AG09319 (cell line): ENCODE measurements around the gene ZNF329.

Experiments
- DNase-seq: peaks from one replicate; pipeline ENCODE4 v3.0.0-alpha.2; 2010; ENCODE audit warnings: low read depth; ENCODE audit errors: extremely low read depth
- TF ChIP-seq, protein P1 (sequence below): IDR thresholded peaks from 2 replicates; pipeline ENCODE4 v1.5.1; 2011; ENCODE audit warnings: low read depth, mild to moderate bottlenecking, inconsistent platforms, low read length, moderate library complexity

Gene ZNF329

DNA sequence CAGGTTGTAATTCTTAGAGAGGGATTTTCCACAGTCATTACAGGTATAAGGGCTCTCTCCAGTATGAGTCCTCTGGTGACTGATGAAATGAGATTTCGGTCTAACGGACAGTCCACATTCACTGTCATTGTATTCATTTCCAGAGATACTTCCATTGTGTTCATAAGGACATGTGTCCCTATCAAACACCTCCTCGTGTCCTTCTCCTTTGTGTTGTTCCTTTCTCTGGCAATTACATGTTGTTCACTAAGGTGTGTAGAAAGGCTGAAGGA, 42.1 kb downstream of the ZNF329 start:
- DNase-seq, result no peak
- TF ChIP-seq, protein P1, sequence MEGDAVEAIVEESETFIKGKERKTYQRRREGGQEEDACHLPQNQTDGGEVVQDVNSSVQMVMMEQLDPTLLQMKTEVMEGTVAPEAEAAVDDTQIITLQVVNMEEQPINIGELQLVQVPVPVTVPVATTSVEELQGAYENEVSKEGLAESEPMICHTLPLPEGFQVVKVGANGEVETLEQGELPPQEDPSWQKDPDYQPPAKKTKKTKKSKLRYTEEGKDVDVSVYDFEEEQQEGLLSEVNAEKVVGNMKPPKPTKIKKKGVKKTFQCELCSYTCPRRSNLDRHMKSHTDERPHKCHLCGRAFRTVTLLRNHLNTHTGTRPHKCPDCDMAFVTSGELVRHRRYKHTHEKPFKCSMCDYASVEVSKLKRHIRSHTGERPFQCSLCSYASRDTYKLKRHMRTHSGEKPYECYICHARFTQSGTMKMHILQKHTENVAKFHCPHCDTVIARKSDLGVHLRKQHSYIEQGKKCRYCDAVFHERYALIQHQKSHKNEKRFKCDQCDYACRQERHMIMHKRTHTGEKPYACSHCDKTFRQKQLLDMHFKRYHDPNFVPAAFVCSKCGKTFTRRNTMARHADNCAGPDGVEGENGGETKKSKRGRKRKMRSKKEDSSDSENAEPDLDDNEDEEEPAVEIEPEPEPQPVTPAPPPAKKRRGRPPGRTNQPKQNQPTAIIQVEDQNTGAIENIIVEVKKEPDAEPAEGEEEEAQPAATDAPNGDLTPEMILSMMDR, result no peak

DNA sequence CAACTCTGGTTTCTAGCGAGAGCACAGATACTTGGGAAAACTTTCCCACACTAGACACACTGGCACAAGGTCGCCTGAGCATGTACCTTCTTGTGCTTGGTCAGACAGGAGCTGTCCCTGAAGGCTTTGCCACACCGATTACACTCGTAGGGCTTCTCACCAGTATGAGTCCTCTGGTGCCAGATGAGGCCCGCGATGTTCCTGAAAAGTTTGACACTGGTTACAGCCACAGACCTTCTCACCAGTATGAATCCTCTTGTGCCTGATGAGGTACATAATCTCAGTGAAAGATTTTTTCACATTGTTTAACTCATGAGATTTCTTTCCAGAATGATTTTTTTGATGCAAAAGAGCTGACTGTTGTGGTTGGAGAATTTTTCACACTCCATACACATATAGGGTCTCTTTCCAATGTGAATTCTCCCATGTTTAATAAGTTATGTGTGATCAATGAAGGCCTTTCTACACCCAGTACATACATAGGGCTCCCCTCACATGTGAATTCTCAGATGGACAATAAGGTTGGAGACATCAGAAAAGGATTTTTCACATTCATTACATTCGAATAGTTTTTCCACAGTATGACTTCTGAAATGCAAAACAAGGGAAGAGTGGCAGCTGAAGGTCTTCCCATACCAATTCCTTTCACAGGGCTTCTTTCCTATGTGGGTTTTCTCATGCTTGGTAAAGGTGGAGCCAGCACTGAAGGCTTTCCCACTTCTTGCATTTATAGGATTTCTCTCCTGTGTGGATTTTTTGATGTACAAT, 42.6 kb downstream of the ZNF329 start:
- TF ChIP-seq, protein P1, result no peak

DNA sequence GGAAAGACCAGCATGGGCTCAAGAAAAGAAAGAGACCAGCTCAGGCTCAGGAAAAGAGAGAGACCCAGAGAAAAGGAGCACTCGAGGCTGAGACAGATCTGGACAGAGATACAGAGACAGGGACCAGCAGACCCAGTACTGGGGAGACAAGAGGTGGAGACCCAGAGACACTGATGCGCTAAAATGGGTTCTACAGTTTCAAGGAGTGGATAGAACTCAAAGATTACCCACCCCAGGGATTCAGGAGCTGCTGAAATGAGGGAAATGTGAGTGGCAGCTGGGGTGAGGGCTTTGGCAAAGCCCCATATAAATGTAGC, 51.9 kb downstream of the ZNF329 start:
- TF ChIP-seq, protein P1, result no peak
- no peak for DNase-seq

More for the DNA sequence above, 42.6 kb downstream of the ZNF329 start:
- no peak for DNase-seq

DNA sequence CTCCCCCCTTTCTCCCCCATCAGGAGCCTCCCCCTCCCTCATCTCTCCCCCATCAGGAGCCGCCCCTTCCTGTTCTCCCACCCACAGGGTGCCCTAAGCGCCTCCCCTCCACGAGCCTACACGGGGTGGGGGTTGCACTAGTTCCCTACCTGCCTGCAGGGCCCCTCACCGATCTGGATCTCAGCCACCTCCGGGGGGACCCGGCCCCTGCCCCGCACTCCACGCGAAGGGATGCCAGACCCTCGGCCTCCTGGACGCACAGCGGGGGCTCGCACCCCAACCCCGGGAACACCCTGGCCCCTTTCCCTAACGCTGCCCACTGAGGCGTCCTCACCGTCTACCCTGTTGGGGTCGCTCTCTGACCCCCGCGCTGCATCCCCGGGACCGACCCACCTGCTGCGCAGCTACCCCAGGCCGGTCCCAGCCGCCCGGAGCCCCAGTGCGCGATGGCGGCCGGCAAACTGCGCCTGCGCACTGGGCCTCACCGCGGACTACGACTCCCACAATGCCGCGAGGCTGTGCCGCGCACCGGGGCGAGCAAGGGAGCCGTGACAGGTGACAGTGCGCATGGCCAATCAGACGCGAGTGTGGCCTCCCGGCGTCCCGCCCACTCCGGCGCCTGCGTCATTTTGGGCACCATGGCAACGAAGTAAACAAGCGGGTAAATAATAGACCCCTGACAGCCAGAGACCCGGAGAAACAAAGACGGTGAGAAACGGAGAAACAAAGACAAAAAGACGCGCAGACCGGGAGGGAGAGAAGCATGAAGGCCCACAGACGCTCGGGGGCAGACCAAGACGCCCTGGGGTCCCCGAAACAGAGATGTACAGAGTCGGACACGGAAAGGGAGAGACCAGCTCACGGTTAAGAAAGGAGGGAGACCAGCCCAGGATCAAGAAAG, 52.6 kb downstream of the ZNF329 start, which contains the start of gene ZSCAN18:
Gene ZSCAN18 (minus strand): TSS at position 451 of the 901 bp plus-strand sequence. CDS start 7,964 bp downstream, outside the sequence.
- peak; percentile 94 for DNase-seq
- TF ChIP-seq, protein P1, result no peak

DNA sequence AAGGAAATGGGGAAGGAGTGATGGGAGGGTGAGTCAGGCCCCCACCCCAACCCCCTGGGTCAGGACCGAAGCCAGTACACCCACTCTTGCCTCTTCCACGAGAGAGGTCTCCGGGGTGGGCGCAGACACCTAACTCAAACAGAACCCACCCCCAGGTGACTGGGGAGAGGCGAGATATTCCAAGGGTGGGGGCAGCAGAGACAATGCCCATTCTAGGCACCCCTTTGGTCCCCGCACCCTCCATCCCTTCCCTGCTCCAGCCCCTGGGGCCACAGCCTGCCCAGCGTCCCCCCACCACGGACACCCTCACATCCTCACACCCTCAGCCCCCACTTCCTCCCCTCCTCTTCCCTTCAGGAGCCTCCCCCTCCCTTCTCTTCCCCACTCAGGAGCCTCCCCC, 53.2 kb downstream of the ZNF329 start:
- TF ChIP-seq, protein P1, result no peak
- no peak for DNase-seq

DNA sequence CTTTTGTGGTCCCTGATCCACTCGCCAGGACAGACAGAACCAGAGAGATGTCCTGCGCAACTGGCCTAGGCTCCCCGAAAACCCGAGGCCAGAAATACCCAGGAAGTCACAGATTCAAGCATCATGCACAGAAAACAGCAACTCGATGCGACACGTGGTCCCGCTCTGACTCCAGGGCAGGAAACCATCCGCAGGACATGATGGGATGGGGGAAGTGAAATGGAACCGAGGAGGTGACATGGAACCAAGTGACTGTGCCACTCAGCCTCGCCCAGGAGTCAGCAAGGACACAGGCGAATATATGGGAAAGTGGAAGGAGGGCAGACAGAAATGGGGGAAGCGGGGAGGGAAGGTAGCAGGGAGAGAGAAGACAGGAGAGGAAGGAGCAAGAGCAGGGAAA, 53.7 kb downstream of the ZNF329 start:
- TF ChIP-seq, protein P1, result no peak
- DNase-seq, result no peak

DNA sequence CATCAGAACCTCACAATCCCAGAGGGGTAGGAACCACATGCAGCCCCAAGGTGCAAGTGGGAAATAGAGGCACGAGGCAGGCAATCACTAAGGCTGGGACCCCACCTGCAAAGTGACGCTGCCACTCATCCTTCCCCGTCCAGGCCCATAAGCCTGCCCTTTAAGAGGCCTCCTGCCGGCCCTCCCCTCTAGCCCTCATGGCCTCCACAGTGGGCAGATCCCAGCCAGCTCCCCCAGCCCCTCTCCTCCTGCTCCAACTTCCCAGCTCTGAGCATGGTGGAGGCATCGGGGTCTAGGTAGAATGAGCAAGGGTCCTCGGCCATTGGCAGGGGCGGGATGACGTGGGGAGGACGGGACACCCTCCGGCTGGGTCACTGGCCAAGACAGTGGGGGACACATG, 55.3 kb downstream of the ZNF329 start:
- TF ChIP-seq, protein P1, result no peak
- DNase-seq, result no peak
